HepG2 (cell line): ENCODE measurements around the gene LBX2. TPM values are rescaled to one million over a fixed set of nuclear protein-coding genes. Genes with fewer than 3 reads are reported as not detected.

Experiments
- CHD4 ChIP-seq: fragments of 200-600 bp; sonication (generic); IDR thresholded peaks from 2 replicates; pipeline ENCODE4 v1.7.0; 2017; ENCODE audit warnings: mild to moderate bottlenecking, low read length, borderline replicate concordance
- DPF2 ChIP-seq: sonication (generic); formaldehyde crosslinking; IDR thresholded peaks from 2 replicates; pipeline ENCODE4 v1.4.0; 2020; ENCODE audit warnings: mild to moderate bottlenecking, low read depth, missing genetic modification reagents, borderline replicate concordance
- DR1 ChIP-seq: sonication (generic); formaldehyde crosslinking; IDR thresholded peaks from 2 replicates; pipeline ENCODE4 v1.8.0; 2021; ENCODE audit warnings: mild to moderate bottlenecking, missing genetic modification reagents, inconsistent platforms
- FOXK2 ChIP-seq: fragments of 450-650 bp; IDR thresholded peaks from 2 replicates; pipeline ENCODE4 v1.6.1; 2016
- GLI4 ChIP-seq: sonication (generic); formaldehyde crosslinking; IDR thresholded peaks from 2 replicates; pipeline ENCODE4 v1.5.1; 2020; ENCODE audit warnings: missing genetic modification reagents, mild to moderate bottlenecking, moderate library complexity, borderline replicate concordance
- IKZF4 ChIP-seq: sonication (generic); formaldehyde crosslinking; IDR thresholded peaks from 2 replicates; pipeline ENCODE4 v1.5.1; 2020; ENCODE audit warnings: borderline replicate concordance, mild to moderate bottlenecking, low read depth, missing genetic modification reagents; ENCODE audit errors: not compliant biosample characterization
- JUNB ChIP-seq: sonication (generic); formaldehyde crosslinking; IDR thresholded peaks from 2 replicates; pipeline ENCODE4 v1.8.0; 2022; ENCODE audit warnings: missing genetic modification reagents, mild to moderate bottlenecking, borderline replicate concordance
- KAT8 ChIP-seq: IDR thresholded peaks from 2 replicates; pipeline ENCODE4 v1.6.1; 2016; ENCODE audit warnings: missing genetic modification reagents, missing compliant biosample characterization
- MAZ ChIP-seq, 2 experiments: sonication (generic) in 1 of 2; formaldehyde crosslinking in 1 of 2; IDR thresholded peaks; 2 replicates each; pipeline versions ENCODE4 v1.5.0 to v1.6.1; 2012 to 2020; ENCODE audit warnings: low read depth in 2 of 2, mild to moderate bottlenecking in 2 of 2, borderline replicate concordance in 1 of 2, improper control_type of control experiment in 1 of 2, low read length in 1 of 2, missing genetic modification reagents in 1 of 2, moderate library complexity in 1 of 2
- MLX ChIP-seq: IDR thresholded peaks from 2 replicates; pipeline ENCODE4 v1.6.1; 2016
- NCOA2 ChIP-seq: sonication (generic); formaldehyde crosslinking; IDR thresholded peaks from 2 replicates; pipeline ENCODE4 v1.8.0; 2022; ENCODE audit warnings: inconsistent platforms
- NCOR1 ChIP-seq: fragments of 200-600 bp; sonication (generic); IDR thresholded peaks from 2 replicates; pipeline ENCODE4 v1.7.0; 2017; ENCODE audit warnings: antibody characterized with exemption, low read length, borderline replicate concordance
- RCOR2 ChIP-seq: IDR thresholded peaks from 2 replicates; pipeline ENCODE4 v1.6.1; 2016; ENCODE audit warnings: missing biosample characterization, missing genetic modification reagents
- RFXAP ChIP-seq: sonication (generic); formaldehyde crosslinking; IDR thresholded peaks from 2 replicates; pipeline ENCODE4 v1.4.0; 2020; ENCODE audit warnings: missing genetic modification reagents, borderline replicate concordance
- SMC3 ChIP-seq: IDR thresholded peaks from 2 replicates; pipeline ENCODE4 v1.6.1; 2011; ENCODE audit warnings: low read length, improper control_type of control experiment
- SP140L ChIP-seq: sonication (generic); formaldehyde crosslinking; IDR thresholded peaks from 2 replicates; pipeline ENCODE4 v1.4.0; 2020; ENCODE audit warnings: missing genetic modification reagents, borderline replicate concordance
- TAF1 ChIP-seq: sonication (generic); formaldehyde crosslinking; IDR thresholded peaks from 2 replicates; pipeline ENCODE4 v1.4.0; 2020; ENCODE audit warnings: missing genetic modification reagents
- TCF7 ChIP-seq: sonication (generic); IDR thresholded peaks from 2 replicates; pipeline ENCODE4 v1.6.1; 2016; ENCODE audit warnings: antibody characterized with exemption, low read depth
- ZBTB20 ChIP-seq: sonication (generic); formaldehyde crosslinking; IDR thresholded peaks from 2 replicates; pipeline ENCODE4 v1.8.1; 2023; ENCODE audit warnings: missing genetic modification reagents, low read depth, mild to moderate bottlenecking, borderline replicate concordance
- ZNF225 ChIP-seq: sonication (generic); formaldehyde crosslinking; IDR thresholded peaks from 2 replicates; pipeline ENCODE4 v1.4.0; 2020; ENCODE audit warnings: mild to moderate bottlenecking, missing genetic modification reagents
- ZNF292 ChIP-seq: sonication (generic); formaldehyde crosslinking; IDR thresholded peaks from 2 replicates; pipeline ENCODE4 v1.8.1; 2022; ENCODE audit warnings: mild to moderate bottlenecking, low read depth, missing genetic modification reagents, borderline replicate concordance
- ZNF430 ChIP-seq: sonication (generic); formaldehyde crosslinking; IDR thresholded peaks from 2 replicates; pipeline ENCODE4 v1.9.0; 2021; ENCODE audit warnings: mild to moderate bottlenecking, missing genetic modification reagents
- ZNF501 ChIP-seq: sonication (generic); formaldehyde crosslinking; IDR thresholded peaks from 2 replicates; pipeline ENCODE4 v1.5.1; 2020; ENCODE audit warnings: mild to moderate bottlenecking, moderate library complexity, missing genetic modification reagents
- ZNF749 ChIP-seq: sonication (generic); formaldehyde crosslinking; IDR thresholded peaks from 2 replicates; pipeline ENCODE4 v1.8.0; 2022; ENCODE audit warnings: mild to moderate bottlenecking, missing genetic modification reagents, moderate library complexity, borderline replicate concordance
- ZNF772 ChIP-seq: sonication (generic); formaldehyde crosslinking; IDR thresholded peaks from 2 replicates; pipeline ENCODE4 v1.5.0; 2020; ENCODE audit warnings: mild to moderate bottlenecking, missing genetic modification reagents
- ZNF784 ChIP-seq: sonication (generic); formaldehyde crosslinking; IDR thresholded peaks from 2 replicates; pipeline ENCODE4 v1.5.1; 2020; ENCODE audit warnings: missing genetic modification reagents, mild to moderate bottlenecking, borderline replicate concordance
- polyA plus RNA-seq, 8 experiments: library from polyadenylated mRNA; depleted of rRNA in 3 of 8; stranded (reverse) in 7 of 8; unstranded in 1 of 8; fragments of >200 nt; fragmentation: Illumina TruSeq in 4 of 8; extraction: Trizol in 4 of 8; gene quantifications; 2 replicates each; pipeline versions ENCODE4 v1.2.1 to v1.2.3, GENCODE V29; 2011 to 2016; ENCODE audit warnings: low read depth in 4 of 8, missing spikeins in 1 of 8, mixed read lengths in 1 of 8; ENCODE audit not compliant: insufficient read depth in 1 of 8
- total RNA-seq, 5 experiments: library from RNA; depleted of rRNA; stranded (reverse); fragments of >200 nt; fragmentation: Illumina TruSeq; extraction: Trizol; gene quantifications; 2 replicates each; pipeline ENCODE4 v1.2.3, GENCODE V29; 2016; ENCODE audit warnings: low read depth in 1 of 5
- TF ChIP-seq, protein P1 (sequence below): IDR thresholded peaks from 2 replicates; pipeline ENCODE4 v1.6.1; 2016; ENCODE audit warnings: control low read depth

LBX2 gene
- total and polyA plus RNA-seq, 2 of the 13 experiments (the other 11 are each of a cell fraction or from before 2014, with no cell fraction given): 6.4 to 8.1 TPM

GRCh38 chr2:74488643-74489481, 10.5 kb downstream of the LBX2 start (continued):
- TF ChIP-seq MAZ (IDR thresholded peaks at IDR 0.05; ENCODE audit: borderline replicate concordance, low read depth, low read length): no peak
- TF ChIP-seq MAZ (CRISPR knock-in tag; IDR thresholded peaks at IDR 0.05; ENCODE audit: low read depth): peak; percentile 65
- TF ChIP-seq ZNF225: no peak
- no peak for TF ChIP-seq ZNF749
- no peak; the same call in 1 of the 2 replicates for TF ChIP-seq SP140L
- TF ChIP-seq DR1 (CRISPR knock-in tag): no peak
- TF ChIP-seq JUNB (CRISPR knock-in tag): peak; percentile 72; the same call in 1 of the 2 replicates
- TF ChIP-seq MLX (CRISPR knock-in tag): 0 out of 2 replicates have a peak, but pooled peaks have one; percentile 44
- peak; percentile 74 for TF ChIP-seq IKZF4 (CRISPR knock-in tag)
- TF ChIP-seq DPF2 (CRISPR knock-in tag): peak; percentile 83
- peak; percentile 94 for TF ChIP-seq RCOR2 (CRISPR knock-in tag)
- TF ChIP-seq CHD4: peak; percentile 86; the same call in 1 of the 2 replicates
- TF ChIP-seq ZNF501 (CRISPR knock-in tag): 0 out of 2 replicates have a peak, but pooled peaks have one; percentile 48
- TF ChIP-seq ZNF430: no peak
- TF ChIP-seq ZBTB20 (CRISPR knock-in tag): 0 out of 2 replicates have a peak, but pooled peaks have one; percentile 27
- TF ChIP-seq KAT8 (CRISPR knock-in tag): no peak
- TF ChIP-seq SMC3: peak; percentile 33; the same call in 1 of the 2 replicates
- TF ChIP-seq ZNF784 (CRISPR knock-in tag): peak; percentile 94
- peak; percentile 42; the same call in 1 of the 2 replicates for TF ChIP-seq TAF1 (CRISPR knock-in tag)
- TF ChIP-seq FOXK2: peak; percentile 51; the same call in 1 of the 2 replicates
- peak; percentile 95 for TF ChIP-seq NCOA2 (CRISPR knock-in tag)
- TF ChIP-seq TCF7: peak; percentile 98
- TF ChIP-seq GLI4 (CRISPR knock-in tag): 0 out of 2 replicates have a peak, but pooled peaks have one; percentile 51
- peak; percentile 98 for TF ChIP-seq NCOR1
- 0 out of 2 replicates have a peak, but pooled peaks have one; percentile 23 for TF ChIP-seq ZNF772 (CRISPR knock-in tag)
- peak; percentile 35; the same call in 1 of the 2 replicates for TF ChIP-seq RFXAP
- peak; percentile 82; the same call in 1 of the 2 replicates for TF ChIP-seq ZNF292 (CRISPR knock-in tag)
- TF ChIP-seq, protein P1, sequence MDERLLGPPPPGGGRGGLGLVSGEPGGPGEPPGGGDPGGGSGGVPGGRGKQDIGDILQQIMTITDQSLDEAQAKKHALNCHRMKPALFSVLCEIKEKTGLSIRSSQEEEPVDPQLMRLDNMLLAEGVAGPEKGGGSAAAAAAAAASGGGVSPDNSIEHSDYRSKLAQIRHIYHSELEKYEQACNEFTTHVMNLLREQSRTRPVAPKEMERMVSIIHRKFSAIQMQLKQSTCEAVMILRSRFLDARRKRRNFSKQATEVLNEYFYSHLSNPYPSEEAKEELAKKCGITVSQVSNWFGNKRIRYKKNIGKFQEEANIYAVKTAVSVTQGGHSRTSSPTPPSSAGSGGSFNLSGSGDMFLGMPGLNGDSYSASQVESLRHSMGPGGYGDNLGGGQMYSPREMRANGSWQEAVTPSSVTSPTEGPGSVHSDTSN (CRISPR knock-in tag): no peak
